GM23338 (cell line): ENCODE data around the gene NHS.

Experiments
- CREB1 ChIP-seq: fragments of 250-450 bp; sonication (Bioruptor Pico); IDR thresholded peaks from 2 replicates; pipeline ENCODE4 v1.5.0; 2020; ENCODE audit warnings: low read depth, mild to moderate bottlenecking, moderate library complexity
- EZH2 ChIP-seq: fragments of 200-600 bp; sonication (generic); IDR thresholded peaks from one replicate; pipeline ENCODE4 v1.8.0; 2017; ENCODE audit warnings: antibody characterized with exemption, mild to moderate bottlenecking, low read depth; ENCODE audit not compliant: unreplicated experiment
- EZH2phosphoT487 ChIP-seq: fragments of 200-600 bp; sonication (generic); IDR thresholded peaks from one replicate; pipeline ENCODE4 v1.8.1; 2018; ENCODE audit warnings: antibody characterized with exemption; ENCODE audit not compliant: unreplicated experiment
- POLR2AphosphoS5 ChIP-seq: IDR thresholded peaks from 2 replicates; pipeline ENCODE4 v1.6.1; 2016; ENCODE audit warnings: antibody characterized with exemption, low read depth
- TF ChIP-seq, protein P1 (sequence below), 2 experiments: fragments of 200-600 bp in 1 of 2; sonication (generic) in 1 of 2; conservative IDR thresholded peaks; 2 replicates each; pipeline versions ENCODE4 v1.5.1 to v1.6.1; 2016 to 2017; ENCODE audit warnings: antibody characterized with exemption in 2 of 2, low read depth in 2 of 2, mild to moderate bottlenecking in 2 of 2, moderate library complexity in 1 of 2
- TF ChIP-seq, protein P2 (sequence below): IDR thresholded peaks from one replicate; pipeline ENCODE4 v1.6.1; 2018; ENCODE audit warnings: antibody characterized with exemption; ENCODE audit not compliant: unreplicated experiment

DNA sequence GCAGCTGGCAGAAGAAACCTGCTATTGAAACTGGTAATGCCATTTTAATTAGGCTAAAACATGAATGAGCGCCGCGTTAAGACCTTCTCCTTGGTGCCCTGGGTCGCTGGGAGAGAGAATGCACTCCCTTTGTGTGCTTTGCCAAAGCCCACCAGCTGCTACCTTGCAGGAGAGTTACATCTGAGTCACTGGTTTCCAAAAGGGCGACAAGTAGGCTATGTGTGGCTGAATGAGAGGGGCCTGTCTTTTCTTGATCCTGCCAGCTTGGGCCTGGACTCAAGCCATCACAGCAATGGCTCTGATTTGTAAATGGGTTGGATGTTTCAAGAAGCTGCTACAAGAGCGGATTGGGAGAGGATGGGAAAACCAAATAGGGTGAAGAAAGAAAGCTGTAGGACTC lies 81.5 kb downstream of the NHS start:
- TF ChIP-seq, protein P1, sequence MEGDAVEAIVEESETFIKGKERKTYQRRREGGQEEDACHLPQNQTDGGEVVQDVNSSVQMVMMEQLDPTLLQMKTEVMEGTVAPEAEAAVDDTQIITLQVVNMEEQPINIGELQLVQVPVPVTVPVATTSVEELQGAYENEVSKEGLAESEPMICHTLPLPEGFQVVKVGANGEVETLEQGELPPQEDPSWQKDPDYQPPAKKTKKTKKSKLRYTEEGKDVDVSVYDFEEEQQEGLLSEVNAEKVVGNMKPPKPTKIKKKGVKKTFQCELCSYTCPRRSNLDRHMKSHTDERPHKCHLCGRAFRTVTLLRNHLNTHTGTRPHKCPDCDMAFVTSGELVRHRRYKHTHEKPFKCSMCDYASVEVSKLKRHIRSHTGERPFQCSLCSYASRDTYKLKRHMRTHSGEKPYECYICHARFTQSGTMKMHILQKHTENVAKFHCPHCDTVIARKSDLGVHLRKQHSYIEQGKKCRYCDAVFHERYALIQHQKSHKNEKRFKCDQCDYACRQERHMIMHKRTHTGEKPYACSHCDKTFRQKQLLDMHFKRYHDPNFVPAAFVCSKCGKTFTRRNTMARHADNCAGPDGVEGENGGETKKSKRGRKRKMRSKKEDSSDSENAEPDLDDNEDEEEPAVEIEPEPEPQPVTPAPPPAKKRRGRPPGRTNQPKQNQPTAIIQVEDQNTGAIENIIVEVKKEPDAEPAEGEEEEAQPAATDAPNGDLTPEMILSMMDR (conservative IDR thresholded peaks at IDR 0.05; ENCODE audit: low read depth in 2 of 2) = no peak
- TF ChIP-seq POLR2AphosphoS5 (no peak), EZH2phosphoT487 (no peak), CREB1 (CRISPR knock-in tag) (no peak), EZH2 (no peak)
- TF ChIP-seq, protein P2, sequence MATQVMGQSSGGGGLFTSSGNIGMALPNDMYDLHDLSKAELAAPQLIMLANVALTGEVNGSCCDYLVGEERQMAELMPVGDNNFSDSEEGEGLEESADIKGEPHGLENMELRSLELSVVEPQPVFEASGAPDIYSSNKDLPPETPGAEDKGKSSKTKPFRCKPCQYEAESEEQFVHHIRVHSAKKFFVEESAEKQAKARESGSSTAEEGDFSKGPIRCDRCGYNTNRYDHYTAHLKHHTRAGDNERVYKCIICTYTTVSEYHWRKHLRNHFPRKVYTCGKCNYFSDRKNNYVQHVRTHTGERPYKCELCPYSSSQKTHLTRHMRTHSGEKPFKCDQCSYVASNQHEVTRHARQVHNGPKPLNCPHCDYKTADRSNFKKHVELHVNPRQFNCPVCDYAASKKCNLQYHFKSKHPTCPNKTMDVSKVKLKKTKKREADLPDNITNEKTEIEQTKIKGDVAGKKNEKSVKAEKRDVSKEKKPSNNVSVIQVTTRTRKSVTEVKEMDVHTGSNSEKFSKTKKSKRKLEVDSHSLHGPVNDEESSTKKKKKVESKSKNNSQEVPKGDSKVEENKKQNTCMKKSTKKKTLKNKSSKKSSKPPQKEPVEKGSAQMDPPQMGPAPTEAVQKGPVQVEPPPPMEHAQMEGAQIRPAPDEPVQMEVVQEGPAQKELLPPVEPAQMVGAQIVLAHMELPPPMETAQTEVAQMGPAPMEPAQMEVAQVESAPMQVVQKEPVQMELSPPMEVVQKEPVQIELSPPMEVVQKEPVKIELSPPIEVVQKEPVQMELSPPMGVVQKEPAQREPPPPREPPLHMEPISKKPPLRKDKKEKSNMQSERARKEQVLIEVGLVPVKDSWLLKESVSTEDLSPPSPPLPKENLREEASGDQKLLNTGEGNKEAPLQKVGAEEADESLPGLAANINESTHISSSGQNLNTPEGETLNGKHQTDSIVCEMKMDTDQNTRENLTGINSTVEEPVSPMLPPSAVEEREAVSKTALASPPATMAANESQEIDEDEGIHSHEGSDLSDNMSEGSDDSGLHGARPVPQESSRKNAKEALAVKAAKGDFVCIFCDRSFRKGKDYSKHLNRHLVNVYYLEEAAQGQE = no peak
